Posterior vena cava (tissue), 2 donors: Measurements from ENCODE around the gene CDC20B. TPM values are rescaled to one million over a fixed set of nuclear protein-coding genes. Genes with fewer than 3 reads are reported as not detected.

ENCODE experiments used
- DNase-seq: peaks from one replicate; pipeline ENCODE4 v3.0.0-alpha.2; 2020; ENCODE audit warnings: low spot score
- intact Hi-C, 2 donors: fragments of 100-400 bp; cut with DNase I; formaldehyde crosslinking; loops; one replicate each; pipeline versions ENCODE4 v1.14.1 to v1.14.2; 2022 to 2023
- total RNA-seq, 2 donors: library from RNA; stranded (reverse); fragmentation: NEBNext Ultra II Directional; extraction: Animal tissue kit (Norgen Biotek cat#: 25700); gene quantifications; one replicate each; pipeline ENCODE4 v1.2.1, GENCODE V29; 2021
- donor health status: DM: yes; HTN: yes; CAD: no.
- donor health status: DM: yes; HTN: yes; CAD: no.

CDC20B gene
- total RNA-seq, 2 donors from 2014 or later = not detected

GRCh38 chr5:55171471-55171870 lies 1.5 kb downstream of the CDC20B start:
- intact Hi-C loops = no loop called here
- no peak for DNase-seq

- intact Hi-C loops = no loop called here
- no peak for DNase-seq
These were observed 10.3 kb downstream of the CDC20B start for GRCh38 chr5:55162666-55163065.

- intact Hi-C loops = no loop called here
- no peak for DNase-seq
These were observed 12.3 kb downstream of the CDC20B start for GRCh38 chr5:55160493-55161209.

- intact Hi-C loops = loop anchor here in 1 of 2 donors (10.0 kb wide), 1 partner anchor 255 kb away; no protein-coding TSS in a partner anchor
These were observed 13.0 kb downstream of the CDC20B start, which contains the start of gene GPX8 for GRCh38 chr5:55159763-55160492. TSS of gene GPX8 (plus strand) at chr5:55160171. CDS start at chr5:55160193, 22 bp downstream.

GRCh38 chr5:55154873-55155272 lies 18.1 kb downstream of the CDC20B start:
- intact Hi-C loops = loop anchor here in 1 of 2 donors (10.0 kb wide), 1 partner anchor 250 kb away; no protein-coding TSS in a partner anchor
- no peak for DNase-seq

More at GRCh38 chr5:55159763-55160492, 13.0 kb downstream of the CDC20B start, which contains the start of gene GPX8:
- no peak for DNase-seq

GRCh38 chr5:55151923-55152842 lies 20.8 kb downstream of the CDC20B start:
- DNase-seq = no peak
- intact Hi-C loops = loop anchor here in 1 of 2 donors (10.0 kb wide), 1 partner anchor 247 kb away; no protein-coding TSS in a partner anchor

GRCh38 chr5:55149308-55149795 lies 23.6 kb downstream of the CDC20B start:
- DNase-seq = no peak
- intact Hi-C loops = loop anchor here in 1 of 2 donors (10.0 kb wide), 2 partner anchors 195 to 245 kb away; no protein-coding TSS in a partner anchor

- DNase-seq = peak; percentile 88
- intact Hi-C loops = loop anchor here in 1 of 2 donors (10.0 kb wide), 2 partner anchors 192 to 242 kb away; no protein-coding TSS in a partner anchor
These were observed 26.3 kb downstream of the CDC20B start for GRCh38 chr5:55146543-55147151.

GRCh38 chr5:55146080-55146479 lies 26.9 kb downstream of the CDC20B start:
- intact Hi-C loops = loop anchor here in 1 of 2 donors (10.0 kb wide), 2 partner anchors 191 to 241 kb away; no protein-coding TSS in a partner anchor
- no peak for DNase-seq

GRCh38 chr5:55143624-55144023 lies 29.4 kb downstream of the CDC20B start:
- no peak for DNase-seq

GRCh38 chr5:55141945-55142690 lies 30.9 kb downstream of the CDC20B start:
- intact Hi-C loops = loop anchor here in 1 of 2 donors (10.0 kb wide), 2 partner anchors 187 to 237 kb away; no protein-coding TSS in a partner anchor
- DNase-seq = no peak

More at GRCh38 chr5:55143624-55144023, 29.4 kb downstream of the CDC20B start:
- intact Hi-C loops = loop anchor here in 1 of 2 donors (10.0 kb wide), 2 partner anchors 189 to 239 kb away; no protein-coding TSS in a partner anchor

GRCh38 chr5:55140908-55141665 lies 31.9 kb downstream of the CDC20B start:
- intact Hi-C loops = loop anchor here in 1 of 2 donors (10.0 kb wide), 2 partner anchors 186 to 236 kb away; no protein-coding TSS in a partner anchor
- DNase-seq = no peak

GRCh38 chr5:55136521-55136920 lies 36.5 kb downstream of the CDC20B start:
- DNase-seq = no peak
- intact Hi-C loops = no loop called here

GRCh38 chr5:55134053-55134722 lies 38.8 kb downstream of the CDC20B start:
- no peak for DNase-seq
- intact Hi-C loops = no loop called here

GRCh38 chr5:55123365-55123764 lies 49.6 kb downstream of the CDC20B start:
- DNase-seq = no peak
- intact Hi-C loops = no loop called here

- intact Hi-C loops = no loop called here
- DNase-seq = no peak
These were observed 58.9 kb downstream of the CDC20B start for GRCh38 chr5:55114061-55114460.
